K562 (cell line): Measurements from ENCODE around the gene NUSAP1. TPM values are rescaled to one million over a fixed set of nuclear protein-coding genes. Genes with fewer than 3 reads are reported as not detected.

ENCODE experiments used
- BRD9 ChIP-seq: fragments of 450-650 bp; IDR thresholded peaks from 2 replicates; pipeline ENCODE4 v1.6.1; 2018; ENCODE audit warnings: low read depth; ENCODE audit not compliant: partially characterized antibody
- CBFA2T2 ChIP-seq: fragments of 450-650 bp; conservative IDR thresholded peaks from 2 replicates; pipeline ENCODE4 v1.6.1; 2017; ENCODE audit warnings: mild to moderate bottlenecking
- CBX1 ChIP-seq: sonication (generic); IDR thresholded peaks from 2 replicates; pipeline ENCODE4 v1.6.1; 2016; ENCODE audit warnings: antibody characterized with exemption, low read depth, mild to moderate bottlenecking
- CHCHD3 ChIP-seq: fragments of 250-450 bp; sonication (Bioruptor Pico); IDR thresholded peaks from 2 replicates; pipeline ENCODE4 v2.1.2; 2022; ENCODE audit warnings: mild to moderate bottlenecking
- CREB3L1 ChIP-seq: fragments of 450-650 bp; IDR thresholded peaks from 2 replicates; pipeline ENCODE4 v1.6.1; 2014; ENCODE audit warnings: low read depth, mild to moderate bottlenecking, moderate library complexity, borderline replicate concordance
- KLF10 ChIP-seq: fragments of 250-450 bp; sonication (Bioruptor Pico); IDR thresholded peaks from 2 replicates; pipeline ENCODE4 v1.6.1; 2021; ENCODE audit warnings: matching md5 sums
- MAFF ChIP-seq: IDR thresholded peaks from 2 replicates; pipeline ENCODE4 v1.6.1; 2012; ENCODE audit warnings: low read length, improper control_type of control experiment
- MTA2 ChIP-seq: fragments of 450-650 bp; IDR thresholded peaks from 2 replicates; pipeline ENCODE4 v1.6.1; 2016; ENCODE audit warnings: low read depth
- MXD1 ChIP-seq: fragments of 250-450 bp; sonication (Bioruptor Pico); IDR thresholded peaks from 2 replicates; pipeline ENCODE4 v1.8.0; 2021; ENCODE audit warnings: borderline replicate concordance, mild to moderate bottlenecking, moderate library complexity; ENCODE audit not compliant: poor library complexity, severe bottlenecking
- RBM25 ChIP-seq: fragments of 200-400 bp; formaldehyde crosslinking; IDR thresholded peaks from 2 replicates; pipeline ENCODE4 v1.6.1; 2018; ENCODE audit warnings: low read length, low read depth, moderate library complexity; ENCODE audit not compliant: severe bottlenecking
- SMC3 ChIP-seq: conservative IDR thresholded peaks from 2 replicates; pipeline ENCODE4 v1.6.1; 2011; ENCODE audit warnings: low read depth, low read length, improper control_type of control experiment; ENCODE audit not compliant: insufficient read depth
- SP1 ChIP-seq: sonication (generic); formaldehyde crosslinking; IDR thresholded peaks from 2 replicates; pipeline ENCODE4 v1.8.1; 2022; ENCODE audit warnings: mild to moderate bottlenecking, missing genetic modification reagents
- SRSF7 ChIP-seq: fragments of 200-400 bp; formaldehyde crosslinking; optimal IDR thresholded peaks from 2 replicates; pipeline ENCODE3; 2017; ENCODE audit warnings: mild to moderate bottlenecking, low read depth, low read length
- TEAD4 ChIP-seq, 2 experiments: sonication (generic) in 1 of 2; formaldehyde crosslinking in 1 of 2; IDR thresholded peaks; 2 replicates each; pipeline versions ENCODE4 v1.6.1 to v1.8.0; 2012 to 2022; ENCODE audit warnings: borderline replicate concordance in 1 of 2, inconsistent platforms in 1 of 2, low read length in 1 of 2, mild to moderate bottlenecking in 1 of 2, missing genetic modification reagents in 1 of 2
- ZNF12 ChIP-seq: sonication (generic); formaldehyde crosslinking; IDR thresholded peaks from 2 replicates; pipeline ENCODE4 v1.4.0; 2020; ENCODE audit warnings: mild to moderate bottlenecking, missing genetic modification reagents
- ZNF175 ChIP-seq: fragments of 200-800 bp; sonication (Bioruptor generic); IDR thresholded peaks from 2 replicates; pipeline ENCODE4 v1.6.1; 2016; ENCODE audit warnings: low read depth, mild to moderate bottlenecking, missing genetic modification characterization, missing compliant biosample characterization
- ZNF431 ChIP-seq: sonication (generic); formaldehyde crosslinking; IDR thresholded peaks from 2 replicates; pipeline ENCODE4 v1.8.0; 2022; ENCODE audit warnings: mild to moderate bottlenecking, missing genetic modification reagents
- ZNF695 ChIP-seq: fragments of 450-650 bp; formaldehyde crosslinking; IDR thresholded peaks from 2 replicates; pipeline ENCODE4 v1.4.0; 2020; ENCODE audit warnings: mild to moderate bottlenecking, moderate library complexity
- polyA plus RNA-seq, 8 experiments: library from polyadenylated mRNA; depleted of rRNA in 4 of 8; stranded (reverse) in 5 of 8; unstranded in 3 of 8; fragments of >200 nt; fragmentation: Nextera tagmentation in 2 of 8; fragmentation: Illumina TruSeq in 1 of 8; extraction: Ambion mirVana in 2 of 8; extraction: Trizol in 1 of 8; gene quantifications; 2 replicates each; pipeline versions ENCODE4 v1.2.1 to v1.2.3, GENCODE V29; 2011 to 2014; ENCODE audit warnings: inconsistent platforms in 1 of 8, missing spikeins in 1 of 8
- total RNA-seq, 7 experiments: library from RNA; depleted of rRNA in 6 of 7; stranded (reverse); fragments of >200 nt in 6 of 7; fragmentation: Illumina TruSeq in 2 of 7; extraction: Trizol in 2 of 7; gene quantifications; 2 replicates each; pipeline versions ENCODE4 v1.2.1 to v1.2.3, GENCODE V29; 2011 to 2021; ENCODE audit warnings: low replicate concordance in 1 of 7
- TF ChIP-seq, protein P1 (sequence below), 2 experiments: fragments of 250-450 bp in 1 of 2; fragments of 450-650 bp in 1 of 2; sonication (Bioruptor Pico) in 1 of 2; IDR thresholded peaks; 2 replicates each; pipeline versions ENCODE4 v1.6.1 to v1.8.0; 2016 to 2021; ENCODE audit warnings: mild to moderate bottlenecking in 2 of 2, moderate library complexity in 2 of 2, missing compliant biosample characterization in 1 of 2, missing genetic modification characterization in 1 of 2

Gene NUSAP1
- total and polyA plus RNA-seq, 9 of the 15 experiments (the other 6 are each of a cell fraction or from before 2014, with no cell fraction given) = 119 to 266 (median 227) TPM

DNA sequence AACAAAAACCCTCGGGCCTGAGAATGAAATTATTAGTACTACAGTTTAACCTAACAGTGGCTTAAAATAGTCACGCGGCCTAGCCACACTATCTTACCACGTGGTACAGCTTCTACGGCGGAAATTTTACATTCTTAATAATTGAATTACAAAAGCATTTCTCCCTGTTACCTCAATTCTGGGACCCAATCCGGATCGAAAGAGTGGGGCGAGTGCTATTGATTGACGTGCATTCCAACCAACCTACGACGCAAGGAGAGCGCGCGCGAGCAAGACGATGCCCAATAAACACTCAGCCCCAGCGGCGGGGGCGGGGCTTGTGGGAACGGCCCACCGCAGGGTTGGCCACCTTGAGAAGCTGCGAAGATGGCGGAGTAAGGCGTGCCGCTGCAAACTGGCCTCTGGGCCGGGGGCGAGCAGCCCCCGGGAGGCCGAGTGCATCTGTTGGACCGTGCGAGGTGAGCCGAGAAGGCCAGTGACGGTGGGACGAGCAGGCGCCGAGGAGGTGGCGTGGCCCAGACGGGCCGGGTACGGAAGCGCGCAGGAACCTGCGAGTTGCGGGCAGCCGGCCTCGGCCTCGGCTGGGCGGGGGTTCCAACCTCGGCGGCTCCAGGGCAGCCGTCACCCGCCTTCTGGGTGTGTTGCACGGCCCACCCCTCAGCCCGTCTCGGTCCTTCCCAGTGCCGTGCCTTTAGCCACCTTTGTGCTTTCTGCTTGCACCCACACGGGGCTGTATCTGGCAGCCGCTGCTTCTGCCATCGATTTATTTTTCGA lies 48.8 kb upstream of the NUSAP1 start (continued):
- TF ChIP-seq CREB3L1 = peak; percentile 70
- peak; percentile 87; the same call in 1 of the 2 replicates for TF ChIP-seq CHCHD3 (CRISPR knock-in tag)
- peak; percentile 89 for TF ChIP-seq SP1 (CRISPR knock-in tag)
- peak; percentile 97 for TF ChIP-seq RBM25
- TF ChIP-seq SRSF7 = no peak
- TF ChIP-seq MAFF = no peak
- TF ChIP-seq ZNF175 (CRISPR knock-in tag) = peak; percentile 76; the same call in 1 of the 2 replicates
- no peak for TF ChIP-seq BRD9
- no peak for TF ChIP-seq TEAD4 (IDR thresholded peaks at IDR 0.05; ENCODE audit: low read length)
- TF ChIP-seq TEAD4 (CRISPR knock-in tag; IDR thresholded peaks at IDR 0.05; ENCODE audit: borderline replicate concordance) = 0 out of 2 replicates have a peak, but pooled peaks have one; percentile 35
- 0 out of 2 replicates have a peak, but pooled peaks have one; percentile 37 for TF ChIP-seq CBFA2T2
- TF ChIP-seq SMC3 = no peak
- TF ChIP-seq, protein P1, sequence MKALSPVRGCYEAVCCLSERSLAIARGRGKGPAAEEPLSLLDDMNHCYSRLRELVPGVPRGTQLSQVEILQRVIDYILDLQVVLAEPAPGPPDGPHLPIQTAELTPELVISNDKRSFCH (CRISPR knock-in tag; IDR thresholded peaks at IDR 0.05) = no peak
- TF ChIP-seq, protein P1 (tag; IDR thresholded peaks at IDR 0.05) = no peak
- no peak for TF ChIP-seq MXD1 (CRISPR knock-in tag)
- peak; percentile 23; the same call in 1 of the 2 replicates for TF ChIP-seq ZNF431 (CRISPR knock-in tag)
- peak; percentile 56; the same call in 1 of the 2 replicates for TF ChIP-seq CBX1
- TF ChIP-seq ZNF12 (CRISPR knock-in tag) = peak; percentile 66
- TF ChIP-seq ZNF695 (CRISPR knock-in tag) = no peak
- no peak for TF ChIP-seq MTA2
- TF ChIP-seq KLF10 (CRISPR knock-in tag) = no peak
